ENCODE measurements around the gene SSX2IP. TPM values are rescaled to one million over a fixed set of nuclear protein-coding genes. Genes with fewer than 3 reads are reported as not detected.

The SSX2IP gene
- 1 to 10 TPM; 1.5 to 3.9 (median 3.2) TPM for total RNA-seq

GRCh38 chr1:84690397-84691121, at the start of gene SSX2IP:
Gene SSX2IP (minus strand): TSS chr1:84690461. CDS start chr1:84671219, 19,242 bp downstream.
- no peak for TF ChIP-seq CTCF (IDR thresholded peaks at IDR 0.05; ENCODE audit: low read depth)

- TF ChIP-seq CTCF (IDR thresholded peaks at IDR 0.05; ENCODE audit: low read depth), result no peak
These were observed 48.0 kb upstream of the SSX2IP start for GRCh38 chr1:84738237-84738636.

GRCh38 chr1:84737590-84737989, 47.3 kb upstream of the SSX2IP start:
- no peak for TF ChIP-seq CTCF (IDR thresholded peaks at IDR 0.05; ENCODE audit: low read depth)

GRCh38 chr1:84736944-84737343, 46.7 kb upstream of the SSX2IP start:
- TF ChIP-seq CTCF (IDR thresholded peaks at IDR 0.05; ENCODE audit: low read depth), result no peak

GRCh38 chr1:84736445-84736844, 46.2 kb upstream of the SSX2IP start:
- no peak for TF ChIP-seq CTCF (IDR thresholded peaks at IDR 0.05; ENCODE audit: low read depth)

- no peak for TF ChIP-seq CTCF (IDR thresholded peaks at IDR 0.05; ENCODE audit: low read depth)
These were observed 45.2 kb upstream of the SSX2IP start for GRCh38 chr1:84735483-84735882.

- TF ChIP-seq CTCF (IDR thresholded peaks at IDR 0.05; ENCODE audit: low read depth), result no peak
These were observed 42.3 kb upstream of the SSX2IP start for GRCh38 chr1:84732520-84732919.
